H1 (cell line): ENCODE results near the gene MYO1D. TPM values are rescaled to one million over a fixed set of nuclear protein-coding genes. Genes with fewer than 3 reads are reported as not detected.

Experiments used
- CTCF ChIA-PET: fragments of 300-600 bp; sonication (Branson Sonifier 250); formaldehyde crosslinking; loops from one replicate; lab custom pipeline; 2021; ENCODE audit not compliant: partially characterized antibody; lab: Charles Lee
- POLR2A ChIA-PET: fragments of 300-600 bp; sonication (Branson Sonifier 250); formaldehyde crosslinking; loops from one replicate; lab custom pipeline; 2021; ENCODE audit warnings: inconsistent platforms; ENCODE audit not compliant: partially characterized antibody; lab: Charles Lee
- DNase-seq, 2 experiments: peaks; one replicate each; pipeline versions ENCODE4 v3.0.0 to v3.0.0-alpha.2; 2010 to 2022; ENCODE audit warnings: low spot score in 2 of 2, low read depth in 1 of 2, mixed read lengths in 1 of 2
- FAIRE-seq: peaks from 2 replicates; lab custom pipeline; 2011; peaks lifted over from hg19 to GRCh38; lab: Jason Lieb, UNC
- H2AFZ ChIP-seq: 2 replicates; pipeline ENCODE4 v1.8.1; 2012; ENCODE audit warnings: low read length, inconsistent platforms
- H2AK5ac ChIP-seq: 2 replicates; pipeline ENCODE4 v1.6.1; 2013; ENCODE audit warnings: low read depth, low read length
- H2BK120ac ChIP-seq: replicated peaks from 2 replicates; pipeline ENCODE3; 2013; ENCODE audit warnings: low read depth, low read length, inconsistent platforms
- H2BK12ac ChIP-seq: 2 replicates; pipeline ENCODE4 v1.6.1; 2013; ENCODE audit warnings: low read depth, low read length
- H2BK15ac ChIP-seq: 2 replicates; pipeline ENCODE4 v1.6.1; 2013; ENCODE audit warnings: low read length
- H2BK20ac ChIP-seq: 2 replicates; pipeline ENCODE4 v1.6.1; 2013; ENCODE audit warnings: low read length
- H2BK5ac ChIP-seq: 2 replicates; pipeline ENCODE4 v1.6.1; 2013; ENCODE audit warnings: low read depth, low read length
- H3K14ac ChIP-seq: 2 replicates; pipeline ENCODE4 v1.6.1; 2013; ENCODE audit warnings: inconsistent platforms; ENCODE audit not compliant: insufficient read length
- H3K18ac ChIP-seq: 2 replicates; pipeline ENCODE4 v1.6.1; 2013; ENCODE audit warnings: low read length; ENCODE audit errors: extremely low read depth
- H3K23ac ChIP-seq: 2 replicates; pipeline ENCODE4 v1.6.1; 2013; ENCODE audit warnings: inconsistent platforms; ENCODE audit not compliant: insufficient read length
- H3K23me2 ChIP-seq: 2 replicates; pipeline ENCODE4 v1.6.1; 2013; ENCODE audit warnings: low read depth, low read length
- H3K27ac ChIP-seq: 2 replicates; pipeline ENCODE4 v1.6.1; 2011; ENCODE audit warnings: low read depth, low read length, inconsistent platforms
- H3K27me3 ChIP-seq, 4 experiments: replicated peaks in 1 of 4; 1 replicate in 1 of 4; 2 replicates in 3 of 4; pipeline versions ENCODE4 v1.6.1 to v1.8.1; 2011 to 2013; ENCODE audit warnings: low read length in 3 of 4, mild to moderate bottlenecking in 3 of 4, inconsistent platforms in 2 of 4, mixed read lengths in 2 of 4, moderate library complexity in 1 of 4; ENCODE audit not compliant: control insufficient read depth in 3 of 4, insufficient read depth in 3 of 4; ENCODE audit errors: extremely low read depth in 1 of 4
- H3K36me3 ChIP-seq, 4 experiments: 2 replicates each; pipeline versions ENCODE4 v1.6.1 to v1.8.1; 2011 to 2013; ENCODE audit warnings: mild to moderate bottlenecking in 4 of 4, low read length in 3 of 4, moderate library complexity in 2 of 4, control low read depth in 1 of 4, inconsistent platforms in 1 of 4; ENCODE audit not compliant: insufficient read depth in 4 of 4, control insufficient read depth in 2 of 4
- H3K4ac ChIP-seq: replicated peaks from 2 replicates; pipeline ENCODE3; 2013; ENCODE audit warnings: low read length, low read depth, mixed read lengths, inconsistent platforms; ENCODE audit not compliant: insufficient read length
- H3K4me1 ChIP-seq, 4 experiments: replicated peaks in 1 of 4; 1 replicate in 1 of 4; 2 replicates in 3 of 4; pipeline versions ENCODE4 v1.6.1 to v1.8.1; 2011 to 2013; ENCODE audit warnings: low read length in 3 of 4, inconsistent platforms in 2 of 4, mixed read lengths in 1 of 4; ENCODE audit not compliant: insufficient read depth in 4 of 4, control insufficient read depth in 3 of 4
- H3K4me2 ChIP-seq, 2 experiments: 2 replicates each; pipeline versions ENCODE4 v1.6.1 to v1.8.1; 2011 to 2013; ENCODE audit warnings: low read depth in 2 of 2, low read length in 2 of 2, control low read depth in 1 of 2, inconsistent platforms in 1 of 2, mild to moderate bottlenecking in 1 of 2; ENCODE audit not compliant: insufficient read depth in 1 of 2
- H3K4me3 ChIP-seq, 4 experiments: fragments of 200-600, 300-600 bp in 1 of 4; sonication (generic), shearing (Covaris generic), sonication (Bioruptor Twin) in 1 of 4; 2 replicates each; pipeline versions ENCODE4 v1.5.1 to v1.8.1; 2011 to 2016; ENCODE audit warnings: low read length in 4 of 4, low read depth in 3 of 4, control low read depth in 2 of 4, inconsistent platforms in 2 of 4, mild to moderate bottlenecking in 2 of 4, mixed read lengths in 1 of 4, moderate library complexity in 1 of 4; ENCODE audit not compliant: insufficient read depth in 2 of 4; ENCODE audit errors: extremely low read depth in 1 of 4
- H3K56ac ChIP-seq: replicated peaks from 2 replicates; pipeline ENCODE3; 2013; ENCODE audit warnings: low read depth, mild to moderate bottlenecking, mixed read lengths, low read length, inconsistent platforms; ENCODE audit not compliant: insufficient read length
- H3K79me1 ChIP-seq: 2 replicates; pipeline ENCODE4 v1.6.1; 2013; ENCODE audit warnings: low read depth, low read length, control low read depth
- H3K79me2 ChIP-seq, 2 experiments: 2 replicates each; pipeline versions ENCODE4 v1.6.1 to v1.8.1; 2012 to 2013; ENCODE audit warnings: low read length in 2 of 2, mild to moderate bottlenecking in 2 of 2, inconsistent platforms in 1 of 2; ENCODE audit not compliant: insufficient read depth in 2 of 2, control insufficient read depth in 1 of 2
- H3K9ac ChIP-seq, 4 experiments: replicated peaks in 1 of 4; 1 replicate in 1 of 4; 2 replicates in 3 of 4; pipeline versions ENCODE4 v1.6.1 to v1.8.1; 2011 to 2013; ENCODE audit warnings: low read depth in 3 of 4, low read length in 3 of 4, control low read depth in 2 of 4, mild to moderate bottlenecking in 2 of 4, moderate library complexity in 2 of 4, inconsistent platforms in 1 of 4; ENCODE audit errors: extremely low read depth in 1 of 4
- H3K9me3 ChIP-seq, 2 experiments: 2 replicates each; pipeline versions ENCODE4 v1.6.1 to v1.8.1; 2012 to 2013; ENCODE audit warnings: mild to moderate bottlenecking in 2 of 2, moderate library complexity in 2 of 2, control low read depth in 1 of 2, inconsistent platforms in 1 of 2, low read depth in 1 of 2, low read length in 1 of 2, mixed read lengths in 1 of 2; ENCODE audit not compliant: insufficient read depth in 2 of 2
- H4K20me1 ChIP-seq, 2 experiments: replicated peaks in 1 of 2; 2 replicates each; pipeline versions ENCODE3 to v1.8.1; 2011 to 2013; ENCODE audit warnings: inconsistent platforms in 2 of 2, low read length in 2 of 2, mild to moderate bottlenecking in 1 of 2; ENCODE audit not compliant: insufficient read depth in 2 of 2, control insufficient read depth in 1 of 2
- H4K5ac ChIP-seq: 2 replicates; pipeline ENCODE4 v1.6.1; 2013; ENCODE audit warnings: low read length, low read depth, mixed read lengths, inconsistent platforms; ENCODE audit not compliant: insufficient read length
- H4K8ac ChIP-seq: 2 replicates; pipeline ENCODE4 v1.8.0; 2013; ENCODE audit warnings: mild to moderate bottlenecking, moderate library complexity, low read length, inconsistent platforms; ENCODE audit not compliant: insufficient read depth; ENCODE audit errors: extremely low read depth
- H4K91ac ChIP-seq: replicated peaks from 2 replicates; pipeline ENCODE3; 2013; ENCODE audit warnings: low read length, mixed read lengths, inconsistent platforms; ENCODE audit not compliant: insufficient read length
- CHD2 ChIP-seq: IDR thresholded peaks from 2 replicates; pipeline ENCODE4 v1.6.1; 2012; ENCODE audit warnings: low read length, improper control_type of control experiment
- EGR1 ChIP-seq: IDR thresholded peaks from 2 replicates; pipeline ENCODE4 v1.6.1; 2011; ENCODE audit warnings: low read depth, low read length, borderline replicate concordance
- GTF2F1 ChIP-seq: IDR thresholded peaks from 2 replicates; pipeline ENCODE4 v1.6.1; 2012; ENCODE audit warnings: low read depth, low read length, improper control_type of control experiment, borderline replicate concordance
- HDAC6 ChIP-seq: IDR thresholded peaks from one replicate; pipeline ENCODE4 v1.7.1; 2012; ENCODE audit warnings: low read depth, mild to moderate bottlenecking, inconsistent platforms, low read length, moderate library complexity
- YY1 ChIP-seq: IDR thresholded peaks from 2 replicates; pipeline ENCODE4 v1.6.1; 2011; ENCODE audit warnings: low read depth, mild to moderate bottlenecking, low read length
- WGBS, 2 experiments: shearing (Covaris generic) in 1 of 2; methylation state at CpG; one replicate each; pipeline versions ENCODE4 v1.1.6 to v1.1.7; 2013 to 2015; ENCODE audit warnings: low lambda C conversion rate in 2 of 2, mixed read lengths in 2 of 2, inconsistent platforms in 1 of 2, low coverage in 1 of 2, missing lambda C conversion rate in 1 of 2; ENCODE audit not compliant: insufficient replicate concordance in 2 of 2, insufficient coverage in 1 of 2, insufficient read length in 1 of 2; ENCODE audit errors: extremely low coverage in 1 of 2, missing lambda C conversion rate in 1 of 2; 5-methylcytosine and 5-hydroxymethylcytosine counted together
- polyA plus RNA-seq, 7 experiments: library from polyadenylated mRNA; depleted of rRNA in 3 of 7; stranded (reverse) in 5 of 7; unstranded in 2 of 7; fragments of >200 nt in 5 of 7; fragments of 200-250 nt in 2 of 7; gene quantifications; 1 replicate in 5 of 7; 2 replicates in 1 of 7; 4 replicates in 1 of 7; pipeline versions ENCODE4 v1.2.1 to v1.2.3, GENCODE V29; 2011 to 2013; ENCODE audit warnings: missing spikeins in 2 of 7, mixed read lengths in 2 of 7
- total RNA-seq: library from RNA; stranded (reverse); fragmentation: NEBNext Ultra II Directional; extraction: Animal tissue kit (Norgen Biotek cat#: 25700); gene quantifications from 2 replicates; pipeline ENCODE4 v1.2.1, GENCODE V29; 2021
- TF ChIP-seq, protein P1 (sequence below): IDR thresholded peaks from 2 replicates; pipeline ENCODE4 v1.6.1; 2011; ENCODE audit warnings: low read depth, mild to moderate bottlenecking, low read length; ENCODE audit not compliant: insufficient read depth

MYO1D gene
- total and polyA plus RNA-seq, 2 of the 8 experiments (the other 6 are each of a cell fraction or from before 2014, with no cell fraction given): 6.5 to 25.4 TPM

DNA sequence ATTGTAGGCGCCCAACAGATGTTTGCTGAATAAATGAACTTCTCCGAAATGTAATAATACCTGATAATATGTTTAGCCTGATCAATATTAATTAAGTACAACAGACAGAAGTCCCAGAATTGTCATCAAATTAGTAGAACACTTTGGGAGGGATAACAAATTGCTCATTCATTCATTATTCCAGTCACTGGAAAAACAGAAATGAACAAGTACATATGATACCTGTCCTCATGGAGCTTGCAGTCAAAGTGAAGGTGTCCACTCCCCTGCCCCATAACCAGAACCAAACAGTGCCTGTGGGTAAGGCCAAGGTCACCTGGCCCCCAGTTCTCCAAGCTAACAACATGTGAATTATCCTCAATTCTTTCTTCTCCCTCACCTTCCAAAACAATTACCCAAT lies 42.8 kb downstream of the MYO1D start:
- 87% methylated on average over 2 of the region's 2 CpGs; no CpG with 5 or more reads in 1 of the 2 experiments for WGBS, 2 experiments
- Histone ChIP-seq H4K91ac (no peak overlapping the region), H3K27ac (no peak overlapping the region), H3K18ac (no peak overlapping the region), H3K14ac (no peak overlapping the region), H2BK15ac (no peak overlapping the region), H4K20me1 (peaks cover 0 to 3% of the 10 kb centered on the region in 2 experiments), H3K79me1 (peaks cover 3% of the 10 kb centered on the region; the same call in 1 of the 2 replicates), H2BK5ac (no peak overlapping the region), H2AFZ (no peak overlapping the region), H2BK20ac (no peak overlapping the region), H2AK5ac (no peak overlapping the region), H3K4me1 (no peaks in the 10 kb centered on the region), H3K79me2 (no peaks in the 10 kb centered on the region; a peak in 3 of 4 replicates), H3K9ac (no peak overlapping the region), H2BK12ac (no peak overlapping the region), H3K4me3 (no peak overlapping the region), H4K5ac (no peak overlapping the region), H3K4me2 (no peak overlapping the region), H4K8ac (no peak overlapping the region), H3K9me3 (no peaks in the 10 kb centered on the region), H3K4ac (no peak overlapping the region), H2BK120ac (no peak overlapping the region), H3K23me2 (no peaks in the 10 kb centered on the region), H3K27me3 (no peaks in the 10 kb centered on the region), H3K23ac (no peak overlapping the region), H3K36me3 (no peaks in the 10 kb centered on the region), H3K56ac (no peak overlapping the region)
- DNase-seq (no peak), FAIRE-seq (no peak)
- ChIA-PET CTCF (interaction anchor here (1.9 to 2.0 kb wide), 2 partner anchors 43 to 76 kb away, joined by 9 read pairs; partner anchors contain the start of gene MYO1D), POLR2A (no interaction called here)
- TF ChIP-seq CHD2 (no peak), GTF2F1 (no peak), YY1 (no peak), HDAC6 (no peak), EGR1 (no peak)
- TF ChIP-seq, protein P1, sequence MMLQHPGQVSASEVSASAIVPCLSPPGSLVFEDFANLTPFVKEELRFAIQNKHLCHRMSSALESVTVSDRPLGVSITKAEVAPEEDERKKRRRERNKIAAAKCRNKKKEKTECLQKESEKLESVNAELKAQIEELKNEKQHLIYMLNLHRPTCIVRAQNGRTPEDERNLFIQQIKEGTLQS: no peak
